PC-9 (cell line): ENCODE data around the gene PTX4.

Source experiments
- CTCF ChIP-seq: fragments of 200-600 bp; sonication (generic); conservative IDR thresholded peaks from 2 replicates; pipeline ENCODE4 v1.6.1; 2017; ENCODE audit warnings: mixed run types, antibody characterized with exemption, mild to moderate bottlenecking, moderate library complexity
- EZH2 ChIP-seq: fragments of 200-600 bp; sonication (generic); IDR thresholded peaks from 2 replicates; pipeline ENCODE4 v1.8.0; 2017; ENCODE audit warnings: antibody characterized with exemption, low read depth

DNA sequence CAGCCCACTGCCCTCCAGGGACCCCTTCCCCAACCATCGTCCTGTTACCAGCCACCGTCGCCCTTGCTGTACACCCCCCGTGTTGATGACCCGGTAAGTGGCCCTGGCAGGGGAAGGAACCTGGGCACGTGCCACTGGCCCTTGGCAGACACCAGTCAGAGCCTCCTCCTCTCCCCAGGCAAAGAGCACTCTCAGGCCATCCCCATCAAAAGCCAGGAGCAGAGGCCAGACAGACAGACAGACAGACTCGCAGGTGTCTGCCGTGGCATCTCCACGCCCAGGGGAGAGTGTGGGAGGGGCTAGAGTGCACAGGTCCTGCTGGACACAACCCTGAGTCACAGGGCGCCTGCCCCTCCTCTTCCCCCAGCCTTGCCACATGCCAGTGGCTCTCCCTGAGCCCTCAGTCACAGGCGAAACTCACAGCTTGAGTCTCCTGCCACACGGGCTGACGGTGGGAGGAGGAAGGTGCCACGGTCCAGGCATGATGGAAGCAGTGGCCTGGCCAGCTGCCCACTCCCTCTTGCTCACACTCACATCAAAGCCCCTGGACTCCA lies 21.7 kb downstream of the PTX4 start:
- TF ChIP-seq EZH2 (no peak), CTCF (no peak)
